ENCODE results near the gene GANAB. TPM values are rescaled to one million over a fixed set of nuclear protein-coding genes. Genes with fewer than 3 reads are reported as not detected.

The GANAB gene
- total RNA-seq, 2 donors from 2014 or later = 252 to 303 TPM

DNA sequence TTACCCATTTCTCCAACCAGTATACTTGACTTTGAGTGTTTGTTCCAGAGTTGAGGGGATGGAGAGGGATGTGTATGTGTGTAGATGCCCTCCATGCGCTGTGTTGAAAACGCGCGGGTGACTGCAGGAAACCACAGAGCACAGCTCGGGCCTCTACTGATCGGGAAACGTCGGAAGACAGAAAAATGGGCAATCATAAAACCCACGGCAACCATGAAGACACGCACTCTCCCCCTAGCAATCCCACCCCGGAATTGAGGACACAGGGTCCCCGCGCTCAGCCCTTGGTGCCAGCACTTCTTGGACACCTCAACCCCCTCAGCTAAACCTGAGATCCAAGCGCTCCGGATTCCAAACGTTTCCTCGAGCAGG, 24.8 kb upstream of the GANAB start:
- DNase-seq = no peak
- intact Hi-C loops (cut with DNase I) = no loop called here
- no peaks in the 10 kb centered on the region for H3K27me3 ChIP-seq
- peak overlapping the region; percentile 81 for H3K27ac ChIP-seq
- peak overlapping the region; percentile 96 to 99 for H3K9ac ChIP-seq (ENCODE audit: low read depth in 2 of 2, low read length in 2 of 2)
- no peaks in the 10 kb centered on the region for H3K36me3 ChIP-seq
- no peak for TF ChIP-seq CTCF (IDR thresholded peaks at IDR 0.05)
- no peaks in the 10 kb centered on the region for H3K9me3 ChIP-seq
- peak overlapping the region; percentile 57 for H3K4me3 ChIP-seq
- peaks cover 27% of the 10 kb centered on the region for H3K4me1 ChIP-seq

DNA sequence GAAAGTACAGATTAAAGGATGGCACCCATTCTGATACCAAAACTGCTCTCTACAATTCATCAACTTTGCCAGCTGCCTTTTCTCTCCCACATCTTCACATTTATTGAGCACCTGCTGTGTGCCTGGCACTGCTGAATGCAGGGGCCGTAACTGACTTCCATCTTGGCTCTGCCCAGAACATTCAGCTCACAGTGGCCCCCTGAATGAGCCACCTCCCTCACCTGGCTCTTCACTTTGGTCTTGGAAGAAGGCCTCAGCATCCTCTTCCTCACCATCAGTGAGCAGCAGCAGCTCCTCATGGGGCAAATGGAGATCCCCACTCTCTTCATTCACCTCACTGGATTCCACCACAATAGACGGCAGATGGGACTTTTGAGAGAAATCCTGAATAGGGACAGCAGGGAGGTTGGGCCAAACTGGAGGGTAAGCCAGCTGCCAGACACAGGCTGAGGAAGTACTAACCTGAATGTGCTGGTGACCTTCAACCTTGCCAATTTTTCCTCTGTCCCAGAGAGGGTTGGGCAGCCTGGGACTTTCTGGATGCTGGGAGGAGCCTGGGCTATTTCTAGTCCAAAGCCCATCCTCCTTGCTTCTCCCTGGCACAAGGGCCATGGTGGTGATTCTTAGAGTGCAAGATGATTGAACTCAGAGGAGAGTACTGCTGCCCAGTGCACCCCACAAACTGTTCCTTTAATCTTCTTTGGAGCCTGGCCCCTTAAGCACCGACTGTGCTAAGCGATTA, 23.2 kb upstream of the GANAB start:
- peak overlapping the region; percentile 3 to 55 for H3K9ac ChIP-seq (ENCODE audit: low read depth in 2 of 2, low read length in 2 of 2)
- no peaks in the 10 kb centered on the region for H3K27me3 ChIP-seq
- DNase-seq = peak; percentile 81
- TF ChIP-seq CTCF (IDR thresholded peaks at IDR 0.05) = no peak
- no peaks in the 10 kb centered on the region for H3K9me3 ChIP-seq
- peaks cover 28% of the 10 kb centered on the region for H3K4me1 ChIP-seq
- peak overlapping the region; percentile 81 for H3K27ac ChIP-seq
- no peak overlapping the region for H3K4me3 ChIP-seq
- intact Hi-C loops (cut with DNase I) = no loop called here
- H3K36me3 ChIP-seq = no peaks in the 10 kb centered on the region

DNA sequence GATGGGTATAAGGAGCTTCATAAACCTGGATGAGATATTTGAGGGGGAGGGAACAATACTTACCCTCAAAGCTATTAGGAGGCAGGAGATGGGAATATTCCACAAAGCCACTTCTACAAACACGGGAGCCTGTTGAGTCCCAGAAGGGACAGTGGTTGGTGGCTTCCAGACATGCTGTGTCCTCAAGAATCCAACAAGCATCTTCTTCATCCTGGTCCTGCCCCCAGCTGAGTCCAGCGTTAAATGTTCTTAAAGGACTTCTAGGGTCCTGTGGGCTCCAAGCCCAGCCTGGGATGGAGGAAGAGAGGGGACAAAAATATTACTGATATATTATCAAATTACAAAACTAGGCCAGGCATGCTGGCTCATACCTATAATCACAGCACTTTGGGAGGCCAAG, 21.0 kb upstream of the GANAB start:
- Histone ChIP-seq H3K9ac (ENCODE audit: low read depth in 2 of 2, low read length in 2 of 2) (no peak overlapping the region), H3K9me3 (no peaks in the 10 kb centered on the region), H3K36me3 (no peaks in the 10 kb centered on the region), H3K27ac (no peak overlapping the region), H3K27me3 (no peaks in the 10 kb centered on the region), H3K4me1 (peaks cover 23% of the 10 kb centered on the region), H3K4me3 (no peak overlapping the region)
- intact Hi-C loops (cut with DNase I) = no loop called here
- TF ChIP-seq CTCF (IDR thresholded peaks at IDR 0.05) = no peak
- no peak for DNase-seq

DNA sequence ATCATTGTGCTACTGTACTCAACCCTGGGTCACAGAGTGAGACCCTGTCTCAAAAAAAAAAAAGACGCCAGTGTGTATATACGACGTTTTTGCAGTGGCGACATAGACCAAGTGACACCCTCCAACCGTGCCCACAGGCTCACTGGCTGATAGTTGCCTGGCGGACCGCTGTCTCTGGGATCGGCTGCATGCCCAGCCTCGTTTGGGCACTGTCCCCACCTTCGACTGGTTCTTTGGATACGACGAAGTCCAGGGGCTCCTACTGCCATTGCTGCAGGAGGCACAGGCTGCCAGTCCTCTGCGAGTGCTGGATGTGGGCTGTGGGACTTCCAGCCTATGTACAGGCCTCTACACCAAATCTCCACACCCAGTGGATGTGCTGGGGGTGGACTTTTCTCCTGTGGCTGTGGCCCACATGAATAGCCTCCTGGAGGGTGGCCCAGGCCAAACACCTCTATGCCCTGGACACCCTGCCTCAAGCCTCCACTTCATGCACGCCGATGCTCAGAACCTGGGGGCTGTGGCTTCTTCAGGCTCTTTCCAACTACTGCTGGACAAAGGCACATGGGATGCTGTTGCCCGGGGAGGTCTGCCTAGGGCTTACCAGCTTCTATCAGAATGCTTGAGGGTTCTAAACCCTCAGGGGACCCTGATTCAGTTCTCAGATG, 20.0 kb upstream of the GANAB start:
- peaks cover 23% of the 10 kb centered on the region for H3K4me1 ChIP-seq
- TF ChIP-seq CTCF (IDR thresholded peaks at IDR 0.05) = no peak
- intact Hi-C loops (cut with DNase I) = no loop called here

GRCh38 chr11:62665599-62666258, 19.3 kb upstream of the GANAB start:
- no peak for TF ChIP-seq CTCF (IDR thresholded peaks at IDR 0.05)
- Histone ChIP-seq H3K4me3 (peak overlapping the region; percentile 87), H3K4me1 (peaks cover 23% of the 10 kb centered on the region), H3K36me3 (no peaks in the 10 kb centered on the region), H3K9me3 (no peaks in the 10 kb centered on the region), H3K27ac (peak overlapping the region; percentile 96), H3K27me3 (no peaks in the 10 kb centered on the region), H3K9ac (ENCODE audit: low read depth in 2 of 2, low read length in 2 of 2) (peak overlapping the region; percentile 68 to 99)
- intact Hi-C loops (cut with DNase I) = no loop called here
- DNase-seq = peak; percentile 64

More for the DNA sequence above, 20.0 kb upstream of the GANAB start:
- peak overlapping the region; percentile 68 to 99 for H3K9ac ChIP-seq (ENCODE audit: low read depth in 2 of 2, low read length in 2 of 2)
- no peak for DNase-seq
- H3K4me3 ChIP-seq = peak overlapping the region; percentile 87
- H3K9me3 ChIP-seq = no peaks in the 10 kb centered on the region
- no peaks in the 10 kb centered on the region for H3K36me3 ChIP-seq
- H3K27me3 ChIP-seq = no peaks in the 10 kb centered on the region
- H3K27ac ChIP-seq = peak overlapping the region; percentile 96

Measured in colonic mucosa (tissue), 4 donors.